Heart left ventricle (tissue), 13 donors: ENCODE results near the gene MB.

Experiments used
- POLR2A ChIP-seq, 2 donors: fragments of 450-650 bp; IDR thresholded peaks; one replicate each; pipeline ENCODE4 v1.6.1; 2017; ENCODE audit warnings: antibody characterized with exemption in 2 of 2, mild to moderate bottlenecking in 2 of 2, moderate library complexity in 2 of 2
- TF ChIP-seq, protein P1 (sequence below), 12 donors: fragments of 200-600 bp; sonication (generic) in 4 of 12; IDR thresholded peaks; one replicate each; pipeline versions ENCODE4 v1.5.0 to v1.8.0; 2018 to 2022; ENCODE audit warnings: antibody characterized with exemption in 12 of 12, mild to moderate bottlenecking in 5 of 12
- donor health status: ischemic (EF 13 %, LVEDD 7.1; RV severe dilation, severe dysfunction).
- donor health status: DM: no; HTN: yes; CAD: no.
- donor health status: DM: no; HTN: no; CAD: no.
- donor health status: ischemic (EF 25% LVEDD 6.9; RV normal size, moderate dysfunction).
- donor health status: ischemic (EF 25% LVEDD 5.7; RV mildly dilated, moderate dysfunction).
- donor health status: ischemic (EF 35%, LVEDD 5.7; RV mildly dilated, moderate dysfunction).
- donor health status: nonischemic (EF 11% LVEDD 7.7; RV severe dilation, severe dysfunction).
- donor health status: DM: yes; HTN: yes; CAD: no.
- donor health status: PGD.
- donor health status: ischemic (EF 29% LVEDD 5.4; RV normal size, mild dysfunction).
- donor health status: nonischemic (EF 23%, LVEDD 6.1; RV moderate dilation, normal function).

DNA sequence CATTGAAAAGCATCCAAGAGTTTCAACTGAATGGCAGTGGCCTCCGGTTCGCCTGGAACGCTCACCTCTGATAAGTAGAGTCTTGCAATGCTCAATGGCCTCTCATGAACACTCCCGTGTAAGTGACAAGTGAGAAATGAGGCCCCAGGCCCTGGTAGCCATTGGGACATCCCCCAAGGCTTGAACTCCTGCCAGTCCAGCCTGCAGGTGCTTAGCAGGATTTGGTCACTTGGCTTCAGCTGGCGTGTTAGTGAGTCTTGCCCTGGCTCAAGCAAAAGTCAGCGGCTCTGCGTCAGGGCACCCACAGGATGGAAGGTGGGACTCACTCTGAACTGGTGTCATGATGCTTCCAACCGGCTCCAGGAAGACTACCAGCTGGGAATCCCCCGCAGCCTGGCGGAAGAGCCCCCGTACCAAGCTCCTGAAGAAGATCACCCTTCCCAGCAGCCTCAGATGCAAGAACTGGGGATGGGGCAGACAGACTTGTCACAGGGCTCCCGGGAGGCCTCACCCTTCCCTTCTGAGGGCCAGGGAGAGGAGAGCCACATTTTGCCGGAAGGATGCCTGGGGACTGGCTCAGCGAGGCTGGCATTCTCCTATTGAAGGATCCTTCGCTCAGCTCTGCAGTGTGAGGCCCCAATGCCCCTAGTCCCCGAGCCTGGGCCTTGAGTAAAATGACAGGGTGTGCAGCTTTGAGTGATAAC lies 19.3 kb downstream of the MB start:
- TF ChIP-seq, protein P1, sequence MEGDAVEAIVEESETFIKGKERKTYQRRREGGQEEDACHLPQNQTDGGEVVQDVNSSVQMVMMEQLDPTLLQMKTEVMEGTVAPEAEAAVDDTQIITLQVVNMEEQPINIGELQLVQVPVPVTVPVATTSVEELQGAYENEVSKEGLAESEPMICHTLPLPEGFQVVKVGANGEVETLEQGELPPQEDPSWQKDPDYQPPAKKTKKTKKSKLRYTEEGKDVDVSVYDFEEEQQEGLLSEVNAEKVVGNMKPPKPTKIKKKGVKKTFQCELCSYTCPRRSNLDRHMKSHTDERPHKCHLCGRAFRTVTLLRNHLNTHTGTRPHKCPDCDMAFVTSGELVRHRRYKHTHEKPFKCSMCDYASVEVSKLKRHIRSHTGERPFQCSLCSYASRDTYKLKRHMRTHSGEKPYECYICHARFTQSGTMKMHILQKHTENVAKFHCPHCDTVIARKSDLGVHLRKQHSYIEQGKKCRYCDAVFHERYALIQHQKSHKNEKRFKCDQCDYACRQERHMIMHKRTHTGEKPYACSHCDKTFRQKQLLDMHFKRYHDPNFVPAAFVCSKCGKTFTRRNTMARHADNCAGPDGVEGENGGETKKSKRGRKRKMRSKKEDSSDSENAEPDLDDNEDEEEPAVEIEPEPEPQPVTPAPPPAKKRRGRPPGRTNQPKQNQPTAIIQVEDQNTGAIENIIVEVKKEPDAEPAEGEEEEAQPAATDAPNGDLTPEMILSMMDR (IDR thresholded peaks at IDR 0.05), result no peak
- TF ChIP-seq POLR2A (IDR thresholded peaks at IDR 0.05), result no peak
